GM06990 (cell line): Measurements from ENCODE around the gene GAN.

Experiments used
- DNase-seq: peaks from one replicate; pipeline ENCODE4 v3.0.0-alpha.2; 2011; ENCODE audit not compliant: insufficient read length; ENCODE audit errors: extremely low read depth
- H3K27me3 ChIP-seq: replicated peaks from 2 replicates; pipeline ENCODE4 v1.6.0; 2011; ENCODE audit warnings: low read length; ENCODE audit not compliant: control insufficient read depth, insufficient read depth
- H3K36me3 ChIP-seq: 2 replicates; pipeline ENCODE4 v1.5.1; 2011; ENCODE audit warnings: low read length; ENCODE audit not compliant: control insufficient read depth, insufficient read depth
- H3K4me3 ChIP-seq: replicated peaks from 2 replicates; pipeline ENCODE4 v1.5.1; 2011; ENCODE audit warnings: low read depth, mild to moderate bottlenecking, control low read depth, low read length
- TF ChIP-seq, protein P1 (sequence below): IDR thresholded peaks from 2 replicates; pipeline ENCODE4 v1.5.1; 2011; ENCODE audit warnings: low read length, control low read depth, mild to moderate bottlenecking, inconsistent platforms; ENCODE audit not compliant: insufficient read depth, poor library complexity, severe bottlenecking

GAN gene

DNA sequence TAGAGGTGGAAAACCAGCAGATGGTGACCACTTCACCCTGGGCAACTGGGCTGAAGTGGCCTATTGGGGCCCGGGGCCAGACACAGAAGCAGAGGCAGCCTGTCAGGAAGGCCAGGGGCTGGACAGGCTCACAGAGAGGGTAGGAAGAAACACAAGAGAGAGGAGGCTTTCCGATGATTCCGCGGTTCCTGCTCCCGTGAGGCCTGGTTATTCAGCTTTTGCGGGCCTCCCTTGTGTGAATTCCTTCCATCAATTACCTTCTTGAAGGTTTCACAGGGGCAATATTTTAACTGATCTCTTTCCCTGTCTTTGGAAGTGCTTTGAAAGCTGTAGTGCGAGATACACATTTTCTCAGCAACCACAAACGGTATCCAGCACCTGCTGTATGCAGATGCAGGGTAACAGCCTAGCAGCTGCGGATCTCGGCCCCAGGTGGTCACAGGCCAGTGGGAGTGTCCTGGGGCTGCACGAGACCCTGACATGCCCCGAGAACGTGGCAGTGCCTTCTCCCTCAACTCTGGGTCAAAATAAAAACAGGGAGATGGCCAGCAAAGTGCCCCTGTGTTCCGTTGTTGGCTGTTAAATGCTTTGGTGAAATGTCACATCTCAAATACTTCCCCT is 118.3 kb downstream of the GAN start:
- peak; percentile 47 for DNase-seq
- Histone ChIP-seq H3K4me3 (no peak overlapping the region), H3K27me3 (no peaks in the 10 kb centered on the region), H3K36me3 (no peaks in the 10 kb centered on the region)
- TF ChIP-seq, protein P1, sequence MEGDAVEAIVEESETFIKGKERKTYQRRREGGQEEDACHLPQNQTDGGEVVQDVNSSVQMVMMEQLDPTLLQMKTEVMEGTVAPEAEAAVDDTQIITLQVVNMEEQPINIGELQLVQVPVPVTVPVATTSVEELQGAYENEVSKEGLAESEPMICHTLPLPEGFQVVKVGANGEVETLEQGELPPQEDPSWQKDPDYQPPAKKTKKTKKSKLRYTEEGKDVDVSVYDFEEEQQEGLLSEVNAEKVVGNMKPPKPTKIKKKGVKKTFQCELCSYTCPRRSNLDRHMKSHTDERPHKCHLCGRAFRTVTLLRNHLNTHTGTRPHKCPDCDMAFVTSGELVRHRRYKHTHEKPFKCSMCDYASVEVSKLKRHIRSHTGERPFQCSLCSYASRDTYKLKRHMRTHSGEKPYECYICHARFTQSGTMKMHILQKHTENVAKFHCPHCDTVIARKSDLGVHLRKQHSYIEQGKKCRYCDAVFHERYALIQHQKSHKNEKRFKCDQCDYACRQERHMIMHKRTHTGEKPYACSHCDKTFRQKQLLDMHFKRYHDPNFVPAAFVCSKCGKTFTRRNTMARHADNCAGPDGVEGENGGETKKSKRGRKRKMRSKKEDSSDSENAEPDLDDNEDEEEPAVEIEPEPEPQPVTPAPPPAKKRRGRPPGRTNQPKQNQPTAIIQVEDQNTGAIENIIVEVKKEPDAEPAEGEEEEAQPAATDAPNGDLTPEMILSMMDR: no peak

DNA sequence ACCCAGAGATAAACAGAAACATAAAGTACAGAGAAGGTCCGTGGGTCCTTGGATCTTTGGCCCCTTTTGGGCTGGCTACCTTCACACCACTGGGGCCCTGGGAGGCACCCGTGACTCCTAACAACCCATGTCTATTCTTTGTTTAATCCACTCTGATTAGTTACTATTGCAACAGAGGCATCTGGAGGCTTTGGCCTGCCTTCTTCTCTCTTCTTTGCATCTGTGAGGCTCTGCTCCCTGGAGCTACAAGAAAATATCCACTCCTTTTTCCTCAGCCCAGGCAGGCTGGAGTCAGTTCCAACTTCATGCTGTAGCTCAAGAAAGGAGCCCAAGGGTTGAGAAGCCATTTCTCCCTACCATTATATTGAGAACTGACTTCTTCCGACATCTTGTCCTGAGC is 120.3 kb downstream of the GAN start:
- DNase-seq: no peak
- H3K36me3 ChIP-seq: no peaks in the 10 kb centered on the region
- H3K4me3 ChIP-seq: no peak overlapping the region
- TF ChIP-seq, protein P1: no peak
- H3K27me3 ChIP-seq: no peaks in the 10 kb centered on the region; the same call in 1 of the 2 replicates

DNA sequence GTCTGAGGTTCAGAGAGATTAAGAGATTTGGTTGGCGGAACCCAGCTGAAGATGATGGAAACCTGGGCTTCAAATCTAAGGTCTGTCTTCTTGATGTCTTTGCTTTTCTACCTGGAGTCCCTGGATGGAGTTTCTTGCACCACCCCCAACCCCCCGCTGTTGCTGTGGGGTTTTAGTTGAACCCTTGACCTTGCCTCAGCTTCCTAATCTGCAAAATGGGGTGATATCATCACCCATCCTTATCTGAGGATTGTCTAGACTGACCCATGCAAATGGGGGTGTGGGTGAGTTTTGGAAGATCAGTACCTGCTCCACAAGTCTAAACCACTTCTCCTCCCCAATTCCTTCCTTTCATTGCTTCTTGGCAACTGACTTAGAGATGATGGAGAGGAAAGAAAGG is 120.8 kb downstream of the GAN start:
- no peak overlapping the region for H3K4me3 ChIP-seq
- no peak for DNase-seq
- no peaks in the 10 kb centered on the region for H3K36me3 ChIP-seq
- TF ChIP-seq, protein P1: no peak
- H3K27me3 ChIP-seq: no peaks in the 10 kb centered on the region; the same call in 1 of the 2 replicates

DNA sequence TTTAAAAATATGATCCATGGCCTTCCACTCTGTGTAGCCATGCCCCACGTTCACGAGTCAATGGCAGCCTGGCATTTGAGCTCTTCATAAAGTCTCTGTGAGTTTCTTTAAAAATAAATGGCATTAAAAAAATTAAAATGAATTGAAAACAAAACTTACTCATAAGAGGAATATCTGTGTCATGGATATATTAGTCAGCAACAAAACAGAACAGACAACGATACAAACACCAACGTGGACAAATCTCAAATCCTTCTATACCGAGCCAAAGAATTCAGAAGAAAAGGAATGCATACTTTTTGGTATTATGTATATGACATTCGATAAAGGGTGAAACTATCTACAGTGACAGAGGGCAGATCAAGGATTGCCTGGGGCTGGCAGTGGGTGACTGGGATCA is 121.6 kb downstream of the GAN start:
- Histone ChIP-seq H3K4me3 (no peak overlapping the region), H3K36me3 (no peaks in the 10 kb centered on the region), H3K27me3 (no peaks in the 10 kb centered on the region; the same call in none of the 2 replicates)
- TF ChIP-seq, protein P1: no peak
- DNase-seq: no peak

DNA sequence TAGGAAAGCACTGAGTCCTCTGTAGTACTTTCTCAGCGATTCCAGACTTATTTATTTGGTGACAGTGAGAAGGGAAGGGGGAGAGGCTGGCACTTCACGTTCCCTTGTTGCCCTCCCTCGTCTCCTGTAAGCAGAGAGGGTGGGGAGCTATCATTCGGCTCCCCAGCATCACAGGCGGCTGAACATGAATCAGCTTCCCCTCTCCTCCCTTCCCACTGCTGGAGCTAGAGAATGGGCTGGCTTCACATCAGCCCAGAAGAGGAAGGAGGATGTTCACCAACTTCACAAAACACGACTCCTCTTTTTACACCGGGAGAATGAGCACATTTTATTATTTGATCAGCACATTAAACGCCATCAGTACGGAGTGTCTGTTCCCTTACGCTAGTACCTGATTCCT is 123.1 kb downstream of the GAN start:
- DNase-seq: no peak
- TF ChIP-seq, protein P1: no peak
- no peaks in the 10 kb centered on the region for H3K36me3 ChIP-seq
- no peak overlapping the region for H3K4me3 ChIP-seq
- H3K27me3 ChIP-seq: no peaks in the 10 kb centered on the region; the same call in none of the 2 replicates
